LHCN-M2 (cell line): ENCODE measurements around the gene TIPIN. TPM values are rescaled to one million over a fixed set of nuclear protein-coding genes. Genes with fewer than 3 reads are reported as not detected.
"Not testable (repeated sequence)": the region's sequence is repeated elsewhere in the genome, so short reads cannot be mapped to it uniquely, and the experiment has no call there.

Source experiments
- DNase-seq: peaks from one replicate; pipeline ENCODE4 v3.0.0-alpha.2; 2012; ENCODE audit warnings: low read depth
- polyA plus RNA-seq: library from polyadenylated mRNA; unstranded; fragments of >200 nt; gene quantifications from one replicate; pipeline ENCODE4 v1.2.1, GENCODE V29; 2012; ENCODE audit warnings: missing spikeins
- total RNA-seq: library from RNA; depleted of rRNA; stranded (reverse); fragments of >200 nt; gene quantifications from 2 replicates; pipeline ENCODE4 v1.2.3, GENCODE V29; 2014; rRNA removed

TIPIN gene
- total RNA-seq: 19.6 and 23.2 TPM in 2 replicates
- 12.3 TPM for polyA plus RNA-seq

- DNase-seq: peak; percentile 94
Measured at GRCh38 chr15:66356359-66357236, at the start of gene TIPIN. TIPIN (minus strand) TSS chr15:66356685; CDS start chr15:66352947, 3,738 bp downstream.

- DNase-seq: peak; percentile 85
Measured at GRCh38 chr15:66405615-66406014, 49.1 kb upstream of the TIPIN start.

GRCh38 chr15:66405007-66405406 is 48.5 kb upstream of the TIPIN start:
- no peak for DNase-seq

- DNase-seq: peak; percentile 47
Measured at GRCh38 chr15:66404532-66404931, 48.0 kb upstream of the TIPIN start.

GRCh38 chr15:66404122-66404521 is 47.6 kb upstream of the TIPIN start:
- no peak for DNase-seq

GRCh38 chr15:66403323-66403722 is 46.8 kb upstream of the TIPIN start:
- DNase-seq: no peak

- DNase-seq: no peak
Measured at GRCh38 chr15:66402761-66403284, 46.3 kb upstream of the TIPIN start.

GRCh38 chr15:66401130-66402021 is 44.9 kb upstream of the TIPIN start:
- DNase-seq: no peak

GRCh38 chr15:66400351-66400774 is 43.9 kb upstream of the TIPIN start:
- DNase-seq: peak; percentile 71

- DNase-seq: no peak
Measured at GRCh38 chr15:66399276-66399675, 42.8 kb upstream of the TIPIN start.

- no peak for DNase-seq
Measured at GRCh38 chr15:66394915-66395314, 38.4 kb upstream of the TIPIN start.

GRCh38 chr15:66394472-66394871 is 38.0 kb upstream of the TIPIN start:
- no peak for DNase-seq

GRCh38 chr15:66393037-66393436 is 36.6 kb upstream of the TIPIN start:
- not testable (repeated sequence) for DNase-seq

- DNase-seq: peak; percentile 35
Measured at GRCh38 chr15:66390678-66391077, 34.2 kb upstream of the TIPIN start.

- no peak for DNase-seq
Measured at GRCh38 chr15:66389859-66390381, 33.4 kb upstream of the TIPIN start.

GRCh38 chr15:66389098-66389858 is 32.8 kb upstream of the TIPIN start:
- DNase-seq: no peak

GRCh38 chr15:66388576-66388975 is 32.1 kb upstream of the TIPIN start:
- no peak for DNase-seq

- DNase-seq: no peak
Measured at GRCh38 chr15:66388043-66388363, 31.5 kb upstream of the TIPIN start.

- DNase-seq: peak; percentile 63
Measured at GRCh38 chr15:66387163-66388042, 30.9 kb upstream of the TIPIN start.
